GM21515 (cell line): ENCODE data around the gene EBPL.
"Not testable (repeated sequence)": the region's sequence is repeated elsewhere in the genome, so short reads cannot be mapped to it uniquely, and the experiment has no call there.

Source experiments
- ATAC-seq: cut with Tn5 transposase; IDR thresholded peaks from one replicate; pipeline ENCODE4 v1.9.1; 2021; ENCODE audit not compliant: unreplicated experiment

Gene EBPL

GRCh38 chr13:49635599-49636433, 55.5 kb downstream of the EBPL start:
- ATAC-seq = no peak

GRCh38 chr13:49633710-49634109, 57.6 kb downstream of the EBPL start:
- no peak for ATAC-seq

- no peak for ATAC-seq
Observed at GRCh38 chr13:49632156-49632555, 59.1 kb downstream of the EBPL start.

GRCh38 chr13:49630580-49630979, 60.7 kb downstream of the EBPL start:
- no peak for ATAC-seq

DNA sequence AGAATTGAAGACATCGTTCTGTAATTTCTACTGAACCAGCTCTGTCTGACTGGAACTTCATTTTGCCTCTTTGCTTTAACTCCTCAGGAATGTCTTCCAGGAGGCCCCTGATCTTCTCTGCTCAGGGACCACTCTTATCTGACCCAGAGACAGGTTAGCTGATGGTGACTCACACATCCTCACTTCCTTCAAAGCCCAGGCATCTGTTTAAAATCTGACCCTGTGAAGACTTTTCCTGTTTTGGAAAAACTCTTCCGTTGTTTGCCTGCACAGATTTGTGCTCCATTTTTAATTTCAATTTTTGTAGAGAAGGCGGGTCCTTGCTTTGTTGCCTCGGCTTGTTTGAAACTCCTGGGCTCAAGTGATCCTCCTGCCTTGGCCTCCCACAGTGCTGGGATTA, 61.3 kb downstream of the EBPL start:
- no peak for ATAC-seq

DNA sequence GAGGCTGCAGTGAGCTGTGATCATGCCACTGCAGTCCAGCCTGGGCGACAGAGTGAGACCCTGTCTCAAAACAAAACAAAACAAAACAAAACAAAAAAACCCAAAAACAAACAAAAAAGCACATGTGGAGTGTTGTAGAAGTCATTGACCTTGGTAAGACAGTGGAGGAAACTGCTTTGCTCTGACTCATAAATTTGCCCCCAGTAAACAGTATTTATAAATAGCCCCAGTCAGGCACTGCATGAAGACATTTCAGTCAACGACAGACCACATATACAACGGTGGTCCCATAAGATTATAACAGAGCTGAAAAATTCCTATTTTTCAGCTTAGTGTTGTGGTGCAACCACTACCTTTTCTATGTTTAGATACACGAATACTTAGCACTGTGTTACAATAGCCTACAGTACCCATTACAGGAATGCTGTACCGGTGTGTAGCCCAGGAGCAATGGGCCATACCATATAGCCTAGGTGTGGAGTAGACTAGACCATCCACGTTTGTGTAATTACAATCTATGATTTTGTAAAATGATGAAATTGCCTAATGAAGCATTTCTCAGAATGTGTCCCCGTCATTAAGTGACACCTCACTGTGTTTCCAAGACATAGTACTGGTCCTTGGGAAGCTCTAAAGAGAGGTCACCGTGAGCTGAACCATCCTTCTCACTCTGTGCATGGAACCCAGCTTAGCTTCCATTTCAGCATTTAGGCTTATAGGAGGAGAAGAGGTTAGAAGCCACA, 61.9 kb downstream of the EBPL start:
- no peak for ATAC-seq

DNA sequence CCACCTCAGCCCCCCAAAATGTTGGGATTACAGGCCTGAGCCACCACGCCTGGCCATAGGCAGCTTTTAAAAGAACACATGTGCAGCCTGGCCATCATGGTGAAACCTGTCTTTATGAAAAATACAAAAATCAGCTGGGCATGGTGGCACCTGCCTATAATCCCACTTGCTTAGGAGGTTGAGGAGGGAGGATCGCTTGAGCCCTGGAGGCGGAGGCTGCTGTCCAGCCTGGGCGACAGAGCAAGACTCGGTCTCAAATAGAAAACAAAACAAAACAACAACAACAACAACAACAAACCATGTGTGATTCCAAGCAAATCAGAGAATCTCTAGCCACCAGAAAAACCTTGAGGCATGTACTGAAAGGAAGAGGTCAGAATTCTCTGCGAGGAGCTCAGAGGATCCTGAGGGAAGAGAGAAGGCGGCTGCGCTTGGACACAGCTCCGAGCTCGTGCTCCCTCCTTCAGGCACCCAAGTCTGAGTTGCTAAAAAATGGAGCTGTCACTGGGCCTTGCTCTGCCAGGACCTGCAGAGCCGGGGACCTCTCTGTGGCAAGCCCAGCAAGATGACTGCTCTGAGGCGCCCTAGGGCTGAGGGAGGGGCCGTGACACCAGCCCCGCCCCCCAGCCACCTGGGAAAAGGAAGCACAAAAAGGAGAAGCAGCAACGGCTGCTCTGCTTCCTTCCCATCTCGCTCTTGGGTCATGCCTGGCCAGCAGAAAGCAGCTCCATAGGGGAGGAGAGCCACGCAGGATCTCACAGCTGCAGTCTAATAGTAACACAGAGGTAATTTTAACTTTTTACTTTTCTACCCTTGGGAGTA, 63.2 kb downstream of the EBPL start, which contains the start of gene ARL11:
Gene ARL11, plus strand, starts transcription at position 677 of the 822 bp plus-strand sequence. CDS start 1,941 bp downstream, outside the sequence.
- peak; percentile 94 for ATAC-seq

DNA sequence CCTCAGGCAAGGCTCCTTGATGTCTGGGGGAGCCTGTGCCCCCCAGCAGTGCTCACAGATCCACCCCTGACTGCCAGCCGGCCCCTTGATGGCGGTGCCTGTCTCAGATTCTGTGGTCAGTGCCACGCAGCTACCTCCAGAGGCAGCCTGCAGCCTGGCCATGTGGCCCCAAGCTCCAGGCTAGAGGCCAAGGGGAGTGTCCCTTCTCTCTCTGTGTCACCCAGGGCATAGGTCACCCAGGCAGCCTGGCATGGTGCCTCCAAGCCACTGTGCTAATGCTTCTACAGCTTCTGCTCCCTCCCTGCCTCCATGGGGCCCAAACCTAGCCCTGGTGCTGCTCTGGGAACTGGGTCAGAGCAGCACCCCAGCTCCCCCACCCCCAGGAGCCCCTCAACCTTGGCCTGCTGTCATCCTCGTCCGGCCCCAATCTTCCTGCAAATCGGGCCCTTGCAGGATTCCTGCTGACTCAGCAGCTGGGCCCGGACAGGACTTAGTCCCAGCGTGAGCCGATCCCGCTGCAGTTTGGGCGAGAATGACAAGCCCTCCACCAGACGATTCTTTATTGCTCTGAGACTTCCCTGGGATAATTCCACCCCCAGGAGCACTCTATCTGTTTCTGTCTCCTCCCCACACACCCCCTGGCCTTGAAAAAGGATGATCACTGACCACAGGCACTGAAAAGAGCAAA, 65.8 kb downstream of the EBPL start:
- no peak for ATAC-seq

DNA sequence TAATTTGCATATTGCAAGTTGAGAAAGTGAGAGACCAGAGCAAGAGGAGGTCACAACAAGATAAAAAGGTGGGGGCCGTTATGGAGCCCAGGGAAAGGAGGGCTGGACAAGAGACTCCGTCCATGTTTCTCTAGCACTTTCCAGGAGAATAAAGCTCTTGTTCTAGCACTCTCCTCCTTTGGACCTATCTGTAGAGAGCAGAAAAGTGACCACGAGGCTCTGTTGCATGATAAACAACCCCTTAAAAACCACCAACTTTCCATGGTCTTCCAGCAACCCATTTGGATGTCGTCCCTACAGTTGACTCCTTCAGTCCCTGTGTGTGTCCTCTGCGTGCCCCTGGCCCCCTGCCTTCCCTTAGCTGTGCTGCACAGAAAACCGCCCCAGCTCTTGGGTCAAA, 67.1 kb downstream of the EBPL start:
- ATAC-seq = no peak

GRCh38 chr13:49622174-49622946, 68.9 kb downstream of the EBPL start:
- ATAC-seq = no peak

- peak; percentile 67 for ATAC-seq
Observed at GRCh38 chr13:49620170-49620621, 71.1 kb downstream of the EBPL start.

DNA sequence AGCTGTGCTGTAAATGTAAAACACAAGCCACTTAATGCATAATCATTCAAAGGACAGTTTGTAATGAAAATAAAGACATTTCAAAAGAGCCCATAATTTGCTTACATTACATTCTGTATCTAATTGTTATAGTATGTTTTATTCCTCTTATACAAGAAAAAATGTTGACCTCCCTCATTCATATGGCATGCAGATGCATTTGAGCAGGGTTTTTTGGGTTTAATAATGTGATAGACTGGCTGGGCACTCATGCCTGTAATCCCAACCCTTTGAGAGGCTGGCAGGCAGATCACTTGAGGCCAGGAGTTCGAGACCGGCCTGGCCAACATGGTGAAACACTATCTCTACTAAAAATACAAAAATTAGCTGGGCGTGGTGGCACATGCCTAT, 74.6 kb downstream of the EBPL start:
- no peak for ATAC-seq

GRCh38 chr13:49615836-49616675, 75.2 kb downstream of the EBPL start:
- no peak for ATAC-seq

GRCh38 chr13:49612042-49612441, 79.2 kb downstream of the EBPL start:
- not testable (repeated sequence) for ATAC-seq
